Type B pancreatic cell (in vitro differentiated cells): Measurements from ENCODE around the gene ENTHD1. TPM values are rescaled to one million over a fixed set of nuclear protein-coding genes. Genes with fewer than 3 reads are reported as not detected.

ENCODE experiments used
- DNase-seq: peaks from one replicate; pipeline ENCODE4 v3.0.0; 2021; ENCODE audit warnings: mixed read lengths; ENCODE audit not compliant: unreplicated experiment; ENCODE audit errors: extremely low spot score
- H3K27ac Mint-ChIP-seq: 2 replicates; pipeline ENCODE4 v1.8.0; 2021; ENCODE audit warnings: mild to moderate bottlenecking, mixed read lengths
- H3K27me3 Mint-ChIP-seq: 2 replicates; pipeline ENCODE4 v1.8.0; 2021; ENCODE audit warnings: mixed read lengths
- H3K36me3 Mint-ChIP-seq: 2 replicates; pipeline ENCODE4 v1.8.0; 2021; ENCODE audit warnings: mixed read lengths
- H3K4me1 Mint-ChIP-seq: one replicate; pipeline ENCODE4 v1.8.0; 2021; ENCODE audit warnings: mixed read lengths; ENCODE audit not compliant: unreplicated experiment
- H3K4me3 Mint-ChIP-seq: 2 replicates; pipeline ENCODE4 v1.8.0; 2021; ENCODE audit warnings: mild to moderate bottlenecking, mixed read lengths
- H3K9me3 Mint-ChIP-seq: 2 replicates; pipeline ENCODE4 v1.8.0; 2021; ENCODE audit warnings: mixed read lengths
- total RNA-seq: library from RNA; stranded (reverse); gene quantifications from 2 replicates; pipeline ENCODE4 v1.2.1, GENCODE V29; 2021; ENCODE audit warnings: low replicate concordance
- TF ChIP-seq, protein P1 (sequence below): fragments of 200-600 bp; sonication (generic); conservative IDR thresholded peaks from 2 replicates; pipeline ENCODE4 v1.5.0; 2021; ENCODE audit warnings: antibody characterized with exemption, mild to moderate bottlenecking

The ENTHD1 gene
- total RNA-seq, 1 donor from 2014 or later: not detected

DNA sequence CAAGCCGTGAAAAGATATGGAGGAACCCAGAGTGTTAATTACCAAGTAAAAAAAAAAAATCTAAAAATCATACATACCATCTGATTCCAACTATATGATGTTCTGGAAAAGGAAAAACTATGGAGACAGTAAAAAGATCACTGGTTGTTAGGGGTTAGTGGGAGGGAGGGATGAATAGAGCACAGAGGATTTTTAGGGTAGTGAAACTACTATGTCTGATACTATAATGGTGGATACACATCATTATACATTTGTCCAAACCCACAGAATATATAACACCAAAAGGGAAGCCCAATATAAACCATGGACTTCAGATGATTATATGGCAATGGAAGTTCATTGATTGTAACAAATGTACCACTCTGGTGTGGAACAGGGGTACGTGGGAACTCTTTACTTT, 74.1 kb downstream of the ENTHD1 start:
- H3K9me3 Mint-ChIP-seq: no peaks in the 10 kb centered on the region
- no peaks in the 10 kb centered on the region for H3K36me3 Mint-ChIP-seq
- H3K4me1 Mint-ChIP-seq: no peaks in the 10 kb centered on the region
- TF ChIP-seq, protein P1, sequence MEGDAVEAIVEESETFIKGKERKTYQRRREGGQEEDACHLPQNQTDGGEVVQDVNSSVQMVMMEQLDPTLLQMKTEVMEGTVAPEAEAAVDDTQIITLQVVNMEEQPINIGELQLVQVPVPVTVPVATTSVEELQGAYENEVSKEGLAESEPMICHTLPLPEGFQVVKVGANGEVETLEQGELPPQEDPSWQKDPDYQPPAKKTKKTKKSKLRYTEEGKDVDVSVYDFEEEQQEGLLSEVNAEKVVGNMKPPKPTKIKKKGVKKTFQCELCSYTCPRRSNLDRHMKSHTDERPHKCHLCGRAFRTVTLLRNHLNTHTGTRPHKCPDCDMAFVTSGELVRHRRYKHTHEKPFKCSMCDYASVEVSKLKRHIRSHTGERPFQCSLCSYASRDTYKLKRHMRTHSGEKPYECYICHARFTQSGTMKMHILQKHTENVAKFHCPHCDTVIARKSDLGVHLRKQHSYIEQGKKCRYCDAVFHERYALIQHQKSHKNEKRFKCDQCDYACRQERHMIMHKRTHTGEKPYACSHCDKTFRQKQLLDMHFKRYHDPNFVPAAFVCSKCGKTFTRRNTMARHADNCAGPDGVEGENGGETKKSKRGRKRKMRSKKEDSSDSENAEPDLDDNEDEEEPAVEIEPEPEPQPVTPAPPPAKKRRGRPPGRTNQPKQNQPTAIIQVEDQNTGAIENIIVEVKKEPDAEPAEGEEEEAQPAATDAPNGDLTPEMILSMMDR: no peak
- no peak overlapping the region for H3K27ac Mint-ChIP-seq
- no peak overlapping the region for H3K4me3 Mint-ChIP-seq
- peaks cover 54% of the 10 kb centered on the region for H3K27me3 Mint-ChIP-seq
- DNase-seq: no peak

DNA sequence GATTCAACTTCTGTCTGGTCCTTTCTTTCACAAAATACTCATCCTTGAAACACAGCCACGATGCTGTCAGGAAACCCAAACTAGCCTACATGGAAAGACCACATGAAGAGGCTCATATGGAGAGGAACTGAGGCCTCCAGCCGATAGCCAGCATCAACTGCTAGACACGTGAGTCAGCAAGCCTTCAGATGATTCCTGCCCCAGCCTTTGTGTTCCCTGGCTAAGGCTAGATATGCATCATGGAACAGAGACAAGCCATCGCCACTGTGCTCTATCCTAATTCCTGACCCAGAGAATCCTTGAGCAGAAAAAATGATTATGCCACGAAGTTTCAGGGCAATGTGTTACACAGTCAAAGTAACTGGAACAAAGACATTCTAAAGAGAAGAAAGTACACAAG, 75.5 kb downstream of the ENTHD1 start:
- no peaks in the 10 kb centered on the region for H3K9me3 Mint-ChIP-seq
- H3K27me3 Mint-ChIP-seq: peaks cover 52% of the 10 kb centered on the region
- TF ChIP-seq, protein P1: no peak
- H3K36me3 Mint-ChIP-seq: no peaks in the 10 kb centered on the region
- H3K4me3 Mint-ChIP-seq: no peak overlapping the region
- H3K4me1 Mint-ChIP-seq: no peaks in the 10 kb centered on the region
- no peak for DNase-seq
- H3K27ac Mint-ChIP-seq: no peak overlapping the region

DNA sequence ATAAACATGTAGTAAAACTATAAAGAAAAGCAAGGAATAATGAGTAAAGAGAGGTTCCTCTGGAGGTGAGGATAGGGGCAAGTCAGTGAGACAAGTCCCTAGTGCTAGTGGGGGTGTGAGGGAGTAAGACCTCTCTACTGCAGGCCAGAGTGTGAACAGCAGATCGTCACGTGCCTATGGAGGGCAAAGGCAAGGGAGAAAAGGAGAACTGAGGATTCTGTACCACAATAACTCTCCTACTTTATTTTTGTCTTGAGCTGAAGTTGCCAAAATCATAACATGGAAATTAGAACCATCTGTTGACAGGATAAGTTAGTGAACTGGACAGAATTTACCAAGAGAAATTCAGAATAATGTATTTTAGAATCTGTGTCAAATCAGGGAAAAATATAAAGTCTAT, 77.6 kb downstream of the ENTHD1 start:
- TF ChIP-seq, protein P1: no peak
- Mint-ChIP-seq H3K36me3 (no peaks in the 10 kb centered on the region), H3K27me3 (peaks cover 40% of the 10 kb centered on the region), H3K4me3 (no peak overlapping the region), H3K27ac (no peak overlapping the region), H3K4me1 (no peaks in the 10 kb centered on the region), H3K9me3 (no peaks in the 10 kb centered on the region)
- no peak for DNase-seq

DNA sequence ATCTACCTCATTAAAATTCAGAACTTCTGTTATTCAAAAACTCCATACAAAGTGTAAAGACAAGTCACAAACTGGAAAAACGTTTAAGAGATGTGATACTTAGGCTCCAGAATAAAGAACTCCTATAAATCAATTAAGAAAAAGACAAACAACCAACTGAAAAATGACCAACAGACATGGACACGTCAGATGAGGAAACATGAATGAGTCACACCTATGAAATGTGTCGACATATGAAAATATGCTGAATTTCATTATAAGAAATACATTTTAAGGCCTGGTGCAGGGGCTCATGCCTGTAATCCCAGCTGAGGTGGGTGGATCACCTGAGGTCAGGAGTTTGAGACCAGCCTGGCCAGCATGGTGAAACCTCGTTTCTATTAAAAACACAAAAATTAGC, 78.7 kb downstream of the ENTHD1 start:
- no peak overlapping the region for H3K4me3 Mint-ChIP-seq
- no peaks in the 10 kb centered on the region for H3K4me1 Mint-ChIP-seq
- no peak overlapping the region for H3K27ac Mint-ChIP-seq
- no peaks in the 10 kb centered on the region for H3K9me3 Mint-ChIP-seq
- H3K36me3 Mint-ChIP-seq: no peaks in the 10 kb centered on the region
- TF ChIP-seq, protein P1: no peak
- no peak for DNase-seq
- H3K27me3 Mint-ChIP-seq: peaks cover 32% of the 10 kb centered on the region

DNA sequence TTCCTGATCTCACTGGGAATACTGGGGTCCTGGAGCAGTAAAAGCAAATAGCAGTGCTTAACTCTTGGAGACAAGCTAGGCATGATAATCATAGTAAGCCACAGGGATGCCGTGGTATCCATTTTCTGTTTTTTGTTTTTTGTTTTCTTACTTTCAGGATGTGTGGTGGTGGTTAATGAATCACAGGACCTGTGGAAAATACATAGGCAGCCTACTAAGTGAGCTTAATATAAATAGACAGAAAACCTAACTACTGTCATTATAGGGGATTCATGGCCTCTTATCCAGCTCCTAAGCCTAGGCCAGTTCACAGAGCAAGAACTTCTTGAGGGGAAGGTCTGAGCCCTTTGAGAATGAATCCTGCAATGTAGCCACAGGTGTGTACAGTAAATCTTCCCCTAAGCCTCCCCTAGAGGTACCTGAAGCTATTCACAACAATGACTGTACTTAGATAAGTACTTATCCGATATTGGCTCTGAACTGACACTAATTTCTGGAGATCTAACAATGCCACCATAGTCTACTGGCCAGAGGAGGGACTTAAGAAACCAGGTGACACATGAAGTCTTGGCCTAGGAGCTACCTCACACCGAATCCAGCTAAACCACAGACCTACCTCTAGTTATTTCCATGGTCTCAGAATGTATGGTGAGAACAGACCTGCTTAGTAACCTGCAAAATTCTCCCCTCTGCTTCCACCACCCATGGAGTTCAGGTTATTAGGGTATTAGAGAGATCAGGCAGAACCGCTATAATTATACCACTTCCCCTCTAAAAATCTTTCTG, 83.6 kb downstream of the ENTHD1 start:
- TF ChIP-seq, protein P1: no peak
- Mint-ChIP-seq H3K4me3 (no peak overlapping the region), H3K27me3 (peaks cover 38% of the 10 kb centered on the region), H3K9me3 (no peaks in the 10 kb centered on the region), H3K27ac (no peak overlapping the region), H3K36me3 (no peaks in the 10 kb centered on the region), H3K4me1 (no peaks in the 10 kb centered on the region)
- no peak for DNase-seq
